HepG2 (cell line): ENCODE data around the gene DNAJA1. TPM values are rescaled to one million over a fixed set of nuclear protein-coding genes. Genes with fewer than 3 reads are reported as not detected.

Experiments used
- ATF1 ChIP-seq: IDR thresholded peaks from 2 replicates; pipeline ENCODE4 v1.6.1; 2016; ENCODE audit warnings: mild to moderate bottlenecking, control low read depth
- ATF3 ChIP-seq: sonication (generic); formaldehyde crosslinking; IDR thresholded peaks from 2 replicates; pipeline ENCODE4 v1.4.0; 2020; ENCODE audit warnings: missing genetic modification reagents
- ATRX ChIP-seq: sonication (generic); formaldehyde crosslinking; IDR thresholded peaks from 2 replicates; pipeline ENCODE4 v1.4.0; 2020; ENCODE audit warnings: missing genetic modification reagents, borderline replicate concordance
- EED ChIP-seq: sonication (generic); formaldehyde crosslinking; IDR thresholded peaks from 2 replicates; pipeline ENCODE4 v1.5.0; 2020; ENCODE audit warnings: mild to moderate bottlenecking, missing genetic modification reagents
- ELF3 ChIP-seq: IDR thresholded peaks from 2 replicates; pipeline ENCODE4 v1.6.1; 2016; ENCODE audit warnings: missing genetic modification reagents, missing compliant biosample characterization
- HMGXB3 ChIP-seq: sonication (generic); formaldehyde crosslinking; IDR thresholded peaks from 2 replicates; pipeline ENCODE4 v1.4.0; 2020; ENCODE audit warnings: missing genetic modification reagents, borderline replicate concordance
- ISL2 ChIP-seq: sonication (generic); formaldehyde crosslinking; IDR thresholded peaks from 2 replicates; pipeline ENCODE4 v1.5.0; 2020; ENCODE audit warnings: missing genetic modification reagents
- JUN ChIP-seq: sonication (generic); formaldehyde crosslinking; IDR thresholded peaks from 2 replicates; pipeline ENCODE4 v1.4.0; 2020; ENCODE audit warnings: mild to moderate bottlenecking, missing genetic modification reagents
- NCOA1 ChIP-seq: sonication (generic); formaldehyde crosslinking; IDR thresholded peaks from 2 replicates; pipeline ENCODE4 v1.9.0; 2021; ENCODE audit warnings: missing genetic modification reagents
- NFIC ChIP-seq: IDR thresholded peaks from 2 replicates; pipeline ENCODE4 v1.6.1; 2012; ENCODE audit warnings: mild to moderate bottlenecking, low read length, inconsistent platforms
- PITX1 ChIP-seq: sonication (generic); formaldehyde crosslinking; IDR thresholded peaks from 2 replicates; pipeline ENCODE4 v1.5.1; 2020; ENCODE audit warnings: mild to moderate bottlenecking, missing genetic modification reagents
- U2AF1 ChIP-seq: fragments of 200-400 bp; formaldehyde crosslinking; optimal IDR thresholded peaks from 2 replicates; pipeline ENCODE3; 2017; ENCODE audit warnings: mild to moderate bottlenecking, low read depth, low read length
- ZBTB21 ChIP-seq: sonication (generic); formaldehyde crosslinking; IDR thresholded peaks from 2 replicates; pipeline ENCODE4 v1.4.0; 2020; ENCODE audit warnings: missing genetic modification reagents
- ZBTB26 ChIP-seq: IDR thresholded peaks from 2 replicates; pipeline ENCODE4 v1.6.1; 2016; ENCODE audit warnings: missing compliant biosample characterization, missing genetic modification reagents, borderline replicate concordance
- ZFP90 ChIP-seq: sonication (generic); formaldehyde crosslinking; IDR thresholded peaks from 2 replicates; pipeline ENCODE4 v1.8.0; 2022; ENCODE audit warnings: missing genetic modification reagents, mild to moderate bottlenecking, inconsistent platforms, borderline replicate concordance
- ZNF234 ChIP-seq: sonication (generic); formaldehyde crosslinking; conservative IDR thresholded peaks from 2 replicates; pipeline ENCODE4 v1.5.1; 2020; ENCODE audit warnings: mild to moderate bottlenecking, missing genetic modification reagents
- ZNF276 ChIP-seq: sonication (generic); formaldehyde crosslinking; IDR thresholded peaks from 2 replicates; pipeline ENCODE4 v1.4.0; 2020; ENCODE audit warnings: mild to moderate bottlenecking, low read depth, missing genetic modification reagents
- ZNF572 ChIP-seq: sonication (generic); formaldehyde crosslinking; IDR thresholded peaks from 2 replicates; pipeline ENCODE4 v1.5.1; 2020; ENCODE audit warnings: mild to moderate bottlenecking, missing genetic modification reagents
- ZNF674 ChIP-seq: sonication (generic); formaldehyde crosslinking; IDR thresholded peaks from 2 replicates; pipeline ENCODE4 v1.5.0; 2020; ENCODE audit warnings: low read depth, mild to moderate bottlenecking, missing genetic modification reagents
- ZUFSP ChIP-seq: sonication (generic); formaldehyde crosslinking; IDR thresholded peaks from 2 replicates; pipeline ENCODE4 v1.9.0; 2021; ENCODE audit warnings: missing genetic modification reagents, mild to moderate bottlenecking, borderline replicate concordance
- polyA plus RNA-seq, 8 experiments: library from polyadenylated mRNA; depleted of rRNA in 3 of 8; stranded (reverse) in 7 of 8; unstranded in 1 of 8; fragments of >200 nt; fragmentation: Illumina TruSeq in 4 of 8; extraction: Trizol in 4 of 8; gene quantifications; 2 replicates each; pipeline versions ENCODE4 v1.2.1 to v1.2.3, GENCODE V29; 2011 to 2016; ENCODE audit warnings: low read depth in 4 of 8, missing spikeins in 1 of 8, mixed read lengths in 1 of 8; ENCODE audit not compliant: insufficient read depth in 1 of 8
- total RNA-seq, 5 experiments: library from RNA; depleted of rRNA; stranded (reverse); fragments of >200 nt; fragmentation: Illumina TruSeq; extraction: Trizol; gene quantifications; 2 replicates each; pipeline ENCODE4 v1.2.3, GENCODE V29; 2016; ENCODE audit warnings: low read depth in 1 of 5

The DNAJA1 gene
- total and polyA plus RNA-seq, 2 of the 13 experiments (the other 11 are each of a cell fraction or from before 2014, with no cell fraction given) = 95.9 to 306 TPM

- TF ChIP-seq HMGXB3 (CRISPR knock-in tag) = no peak
- no peak for TF ChIP-seq ZBTB21 (CRISPR knock-in tag)
- no peak for TF ChIP-seq JUN
- TF ChIP-seq ZNF276 (CRISPR knock-in tag) = no peak
- TF ChIP-seq ZFP90 = no peak
- TF ChIP-seq NCOA1 = no peak
- no peak for TF ChIP-seq ZNF572 (CRISPR knock-in tag)
- TF ChIP-seq ZNF674 = no peak
- TF ChIP-seq ISL2 (CRISPR knock-in tag) = peak; percentile 60; the same call in 1 of the 2 replicates
- TF ChIP-seq ATF1 (CRISPR knock-in tag) = no peak
- no peak for TF ChIP-seq ZUFSP (CRISPR knock-in tag)
- no peak for TF ChIP-seq ZNF234 (CRISPR knock-in tag)
- no peak for TF ChIP-seq ELF3 (CRISPR knock-in tag)
- no peak for TF ChIP-seq ZBTB26 (CRISPR knock-in tag)
- TF ChIP-seq ATRX = no peak
- no peak for TF ChIP-seq U2AF1
- no peak for TF ChIP-seq ATF3 (CRISPR knock-in tag)
- no peak for TF ChIP-seq EED (CRISPR knock-in tag)
- no peak for TF ChIP-seq NFIC
- TF ChIP-seq PITX1 (CRISPR knock-in tag) = no peak
Measured at GRCh38 chr9:33032865-33033264, 7.8 kb downstream of the DNAJA1 start (continued).
